Activated naive CD4-positive, alpha-beta T cell treated with anti-CD3 and anti-CD28 coated beads for 36 hours (primary cell): ENCODE measurements around the gene ZBTB43. TPM values are rescaled to one million over a fixed set of nuclear protein-coding genes. Genes with fewer than 3 reads are reported as not detected.
A peak's percentile ranks its signal among the peaks of the same experiment; 100 is the strongest.

ENCODE experiments used
- CTCF ChIA-PET: fragments of 350-600 bp; sonication (Branson Sonifier 250); formaldehyde crosslinking; loops from one replicate; lab custom pipeline; 2021; ENCODE audit warnings: antibody characterized with exemption; lab: Charles Lee
- DNase-seq: peaks from one replicate; pipeline ENCODE4 v3.0.0-alpha.2; 2020
- H3K27ac Mint-ChIP-seq: one replicate; pipeline ENCODE4 v1.8.0; 2021; ENCODE audit warnings: mild to moderate bottlenecking, mixed read lengths
- H3K27me3 Mint-ChIP-seq: one replicate; pipeline ENCODE4 v1.8.0; 2021; ENCODE audit warnings: low read depth, mixed read lengths
- H3K36me3 Mint-ChIP-seq: one replicate; pipeline ENCODE4 v1.8.0; 2021; ENCODE audit warnings: low read depth, mixed read lengths
- H3K4me1 Mint-ChIP-seq: one replicate; pipeline ENCODE4 v1.8.0; 2021; ENCODE audit warnings: low read depth, mixed read lengths
- H3K4me3 Mint-ChIP-seq: one replicate; pipeline ENCODE4 v1.8.0; 2021; ENCODE audit warnings: mild to moderate bottlenecking, moderate library complexity, mixed read lengths
- H3K9me3 Mint-ChIP-seq: one replicate; pipeline ENCODE4 v1.8.0; 2021; ENCODE audit warnings: mixed read lengths
- intact Hi-C: fragments of 100-400 bp; cut with micrococcal nuclease; formaldehyde crosslinking; loops from one replicate; pipeline ENCODE4 v1.15.1; 2023
- total RNA-seq, 2 experiments: library from RNA; stranded (reverse); gene quantifications; one replicate each; pipeline ENCODE4 v1.2.3, GENCODE V29; 2021

ZBTB43 gene
- 10 to 100 TPM; 20.9 to 25.9 TPM for total RNA-seq

- H3K36me3 Mint-ChIP-seq: peaks cover 5% of the 10 kb centered on the region
- peak within 1 kb of the TSS; percentile 89 for H3K4me3 Mint-ChIP-seq
- CTCF ChIA-PET: interaction anchor here (0.5 to 0.9 kb wide), 3 partner anchors 99 to 459 kb away, joined by 3 read pairs; no protein-coding TSS in a partner anchor
- H3K9me3 Mint-ChIP-seq: no peaks in the 10 kb centered on the region
- intact Hi-C loops: loop anchor here (1.0 to 10.0 kb wide), 7 partner anchors 14 to 622 kb away; partner anchors contain the start of genes RALGPS1 and ZBTB34
- H3K27me3 Mint-ChIP-seq: no peaks in the 10 kb centered on the region
- H3K4me1 Mint-ChIP-seq: peaks cover 30% of the 10 kb centered on the region
- DNase-seq: peak; percentile 99
- H3K27ac Mint-ChIP-seq: peak within 1 kb of the TSS; percentile 95
Measured at GRCh38 chr9:126804696-126805553, at the start of gene ZBTB43. Gene ZBTB43, plus strand, starts transcription at chr9:126805040. Its CDS starts 27,470 bp downstream, at chr9:126832510.

- no peak for DNase-seq
- Mint-ChIP-seq H3K4me3 (no peak overlapping the region), H3K27me3 (no peaks in the 10 kb centered on the region), H3K27ac (no peak overlapping the region), H3K4me1 (no peaks in the 10 kb centered on the region), H3K9me3 (no peaks in the 10 kb centered on the region), H3K36me3 (no peaks in the 10 kb centered on the region)
- CTCF ChIA-PET: no interaction called here
- intact Hi-C loops: no loop called here
Measured at GRCh38 chr9:126755317-126755875, 49.4 kb upstream of the ZBTB43 start.

GRCh38 chr9:126756238-126756637 is 48.6 kb upstream of the ZBTB43 start:
- no peak for DNase-seq
- intact Hi-C loops: no loop called here
- CTCF ChIA-PET: no interaction called here
- Mint-ChIP-seq H3K27me3 (no peaks in the 10 kb centered on the region), H3K9me3 (no peaks in the 10 kb centered on the region), H3K27ac (no peak overlapping the region), H3K36me3 (no peaks in the 10 kb centered on the region), H3K4me1 (no peaks in the 10 kb centered on the region), H3K4me3 (no peak overlapping the region)

- H3K4me3 Mint-ChIP-seq: no peak overlapping the region
- no peaks in the 10 kb centered on the region for H3K9me3 Mint-ChIP-seq
- no peak overlapping the region for H3K27ac Mint-ChIP-seq
- H3K27me3 Mint-ChIP-seq: no peaks in the 10 kb centered on the region
- intact Hi-C loops: no loop called here
- H3K36me3 Mint-ChIP-seq: no peaks in the 10 kb centered on the region
- CTCF ChIA-PET: no interaction called here
- no peak for DNase-seq
- H3K4me1 Mint-ChIP-seq: no peaks in the 10 kb centered on the region
Measured at GRCh38 chr9:126756876-126757415, 47.9 kb upstream of the ZBTB43 start.

- Mint-ChIP-seq H3K4me3 (no peak overlapping the region), H3K9me3 (no peaks in the 10 kb centered on the region), H3K27me3 (no peaks in the 10 kb centered on the region), H3K27ac (no peak overlapping the region), H3K36me3 (no peaks in the 10 kb centered on the region), H3K4me1 (no peaks in the 10 kb centered on the region)
- no peak for DNase-seq
- intact Hi-C loops: no loop called here
- CTCF ChIA-PET: interaction anchor here (0.9 to 2.3 kb wide), 2 partner anchors 22 to 53 kb away, joined by 3 to 12 read pairs; no protein-coding TSS in a partner anchor
Measured at GRCh38 chr9:126758916-126759585, 45.8 kb upstream of the ZBTB43 start.

- Mint-ChIP-seq H3K9me3 (no peaks in the 10 kb centered on the region), H3K27me3 (no peaks in the 10 kb centered on the region), H3K4me1 (no peaks in the 10 kb centered on the region), H3K4me3 (no peak overlapping the region), H3K36me3 (no peaks in the 10 kb centered on the region), H3K27ac (no peak overlapping the region)
- intact Hi-C loops: no loop called here
- DNase-seq: no peak
- CTCF ChIA-PET: interaction anchor here (0.9 to 1.2 kb wide), 2 partner anchors 55 to 71 kb away, joined by 3 to 4 read pairs; no protein-coding TSS in a partner anchor
Measured at GRCh38 chr9:126761274-126761673, 43.6 kb upstream of the ZBTB43 start.

- no peaks in the 10 kb centered on the region for H3K9me3 Mint-ChIP-seq
- H3K27me3 Mint-ChIP-seq: no peaks in the 10 kb centered on the region
- H3K4me3 Mint-ChIP-seq: no peak overlapping the region
- intact Hi-C loops: no loop called here
- CTCF ChIA-PET: interaction anchor here (1.0 kb wide), 1 partner anchor 57 kb away, joined by 3 read pairs; no protein-coding TSS in a partner anchor
- H3K4me1 Mint-ChIP-seq: no peaks in the 10 kb centered on the region
- no peaks in the 10 kb centered on the region for H3K36me3 Mint-ChIP-seq
- no peak for DNase-seq
- H3K27ac Mint-ChIP-seq: no peak overlapping the region
Measured at GRCh38 chr9:126763130-126763764, 41.6 kb upstream of the ZBTB43 start.

GRCh38 chr9:126773004-126773607 is 31.7 kb upstream of the ZBTB43 start:
- Mint-ChIP-seq H3K4me1 (no peaks in the 10 kb centered on the region), H3K36me3 (no peaks in the 10 kb centered on the region), H3K27ac (no peak overlapping the region), H3K9me3 (no peaks in the 10 kb centered on the region), H3K4me3 (no peak overlapping the region), H3K27me3 (peaks cover 4% of the 10 kb centered on the region)
- DNase-seq: peak; percentile 26
- CTCF ChIA-PET: interaction anchor here (1.8 kb wide), 1 partner anchor 66 kb away, joined by 8 read pairs; no protein-coding TSS in a partner anchor
- intact Hi-C loops: no loop called here

GRCh38 chr9:126775926-126776325 is 28.9 kb upstream of the ZBTB43 start:
- intact Hi-C loops: no loop called here
- no peak overlapping the region for H3K4me3 Mint-ChIP-seq
- no peaks in the 10 kb centered on the region for H3K9me3 Mint-ChIP-seq
- CTCF ChIA-PET: interaction anchor here (0.7 to 12.3 kb wide), 3 partner anchors 65 to 164 kb away, joined by 3 to 296 read pairs (median 3); no protein-coding TSS in a partner anchor
- H3K27ac Mint-ChIP-seq: no peak overlapping the region
- H3K36me3 Mint-ChIP-seq: no peaks in the 10 kb centered on the region
- peaks cover 14% of the 10 kb centered on the region for H3K27me3 Mint-ChIP-seq
- no peaks in the 10 kb centered on the region for H3K4me1 Mint-ChIP-seq
- no peak for DNase-seq

GRCh38 chr9:126777733-126778132 is 27.1 kb upstream of the ZBTB43 start:
- Mint-ChIP-seq H3K27ac (no peak overlapping the region), H3K36me3 (no peaks in the 10 kb centered on the region), H3K4me1 (no peaks in the 10 kb centered on the region), H3K4me3 (no peak overlapping the region), H3K9me3 (no peaks in the 10 kb centered on the region), H3K27me3 (peaks cover 14% of the 10 kb centered on the region)
- CTCF ChIA-PET: interaction anchor here (12.3 kb wide), 1 partner anchor 74 kb away, joined by 296 read pairs; no protein-coding TSS in a partner anchor
- intact Hi-C loops: loop anchor here (1.0 kb wide), 1 partner anchor 72 kb away; no protein-coding TSS in a partner anchor
- DNase-seq: peak; percentile 27

GRCh38 chr9:126778141-126778540 is 26.7 kb upstream of the ZBTB43 start:
- Mint-ChIP-seq H3K9me3 (no peaks in the 10 kb centered on the region), H3K27me3 (peaks cover 14% of the 10 kb centered on the region), H3K36me3 (no peaks in the 10 kb centered on the region), H3K4me3 (no peak overlapping the region), H3K27ac (no peak overlapping the region), H3K4me1 (no peaks in the 10 kb centered on the region)
- intact Hi-C loops: no loop called here
- CTCF ChIA-PET: interaction anchor here (1.2 to 12.3 kb wide), 2 partner anchors 8 to 74 kb away, joined by 3 to 296 read pairs; no protein-coding TSS in a partner anchor
- DNase-seq: no peak
